Loucy (cell line): ENCODE measurements around the gene ZDHHC7.

Source experiments
- EZH2phosphoT487 ChIP-seq: fragments of 200-600 bp; IDR thresholded peaks from 2 replicates; pipeline ENCODE4 v1.6.1; 2018; ENCODE audit warnings: antibody characterized with exemption, mild to moderate bottlenecking, moderate library complexity, borderline replicate concordance
- TF ChIP-seq, protein P1 (sequence below): fragments of 200-600 bp; sonication (generic); conservative IDR thresholded peaks from 2 replicates; pipeline ENCODE4 v1.5.1; 2014; ENCODE audit warnings: mild to moderate bottlenecking, antibody characterized with exemption, low read length

- TF ChIP-seq, protein P1, sequence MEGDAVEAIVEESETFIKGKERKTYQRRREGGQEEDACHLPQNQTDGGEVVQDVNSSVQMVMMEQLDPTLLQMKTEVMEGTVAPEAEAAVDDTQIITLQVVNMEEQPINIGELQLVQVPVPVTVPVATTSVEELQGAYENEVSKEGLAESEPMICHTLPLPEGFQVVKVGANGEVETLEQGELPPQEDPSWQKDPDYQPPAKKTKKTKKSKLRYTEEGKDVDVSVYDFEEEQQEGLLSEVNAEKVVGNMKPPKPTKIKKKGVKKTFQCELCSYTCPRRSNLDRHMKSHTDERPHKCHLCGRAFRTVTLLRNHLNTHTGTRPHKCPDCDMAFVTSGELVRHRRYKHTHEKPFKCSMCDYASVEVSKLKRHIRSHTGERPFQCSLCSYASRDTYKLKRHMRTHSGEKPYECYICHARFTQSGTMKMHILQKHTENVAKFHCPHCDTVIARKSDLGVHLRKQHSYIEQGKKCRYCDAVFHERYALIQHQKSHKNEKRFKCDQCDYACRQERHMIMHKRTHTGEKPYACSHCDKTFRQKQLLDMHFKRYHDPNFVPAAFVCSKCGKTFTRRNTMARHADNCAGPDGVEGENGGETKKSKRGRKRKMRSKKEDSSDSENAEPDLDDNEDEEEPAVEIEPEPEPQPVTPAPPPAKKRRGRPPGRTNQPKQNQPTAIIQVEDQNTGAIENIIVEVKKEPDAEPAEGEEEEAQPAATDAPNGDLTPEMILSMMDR: no peak
- TF ChIP-seq EZH2phosphoT487: no peak
These were observed 14.7 kb upstream of the ZDHHC7 start for GRCh38 chr16:85025781-85026653.
